ENCODE data around the gene TTC7B. TPM values are rescaled to one million over a fixed set of nuclear protein-coding genes. Genes with fewer than 3 reads are reported as not detected.

The TTC7B gene
- total and polyA plus RNA-seq, 2 donors (not counting 1 experiment from before 2014, with no cell fraction given) = 0.36 to 3.2 TPM

DNA sequence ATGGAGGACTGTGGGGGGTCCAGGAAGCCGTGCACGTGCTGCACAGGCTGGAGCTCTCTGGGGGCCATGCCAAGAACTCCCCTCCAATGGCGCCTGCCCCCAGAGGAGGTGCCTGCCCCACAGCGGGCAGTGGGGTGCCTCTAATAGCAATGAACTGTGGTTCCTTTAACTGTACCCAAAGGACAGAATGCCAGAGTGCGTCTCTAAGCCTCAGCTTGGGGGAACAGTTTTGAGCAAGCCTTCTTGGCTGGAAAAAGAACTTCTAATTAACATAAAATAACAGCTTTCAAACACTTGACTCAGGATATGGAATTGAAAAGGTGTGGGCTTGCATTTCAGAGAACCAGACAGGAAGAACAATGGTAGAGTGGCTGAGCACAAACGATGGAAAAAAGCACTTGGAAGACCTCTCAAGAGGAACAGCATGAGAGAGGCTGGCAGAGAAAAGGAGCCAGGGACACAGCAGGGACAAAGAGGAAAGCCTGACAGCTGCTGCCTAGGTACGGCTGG lies 195.6 kb downstream of the TTC7B start:
- no peaks in the 10 kb centered on the region for H3K79me2 ChIP-seq (ENCODE audit: control insufficient read depth, insufficient read depth, low read length)
- POLR2A ChIA-PET = no interaction called here
- CTCF ChIA-PET = no interaction called here
- no peak for TF ChIP-seq EZH2 (IDR thresholded peaks at IDR 0.05; ENCODE audit: borderline replicate concordance, insufficient read depth, low read depth, low read length, poor library complexity, severe bottlenecking)
- TF ChIP-seq CTCF (IDR thresholded peaks at IDR 0.05) = no peak
- no peaks in the 10 kb centered on the region for H3K27me3 ChIP-seq (replicated peaks in 1 of 4; ENCODE audit: control extremely low read depth in 1 of 4, control insufficient read depth in 3 of 4, insufficient read depth in 4 of 4, low read length in 3 of 4)
- no peak overlapping the region for H3K4me3 Mint-ChIP-seq
- DNase-seq = no peak
- no peaks in the 10 kb centered on the region for H3K36me3 ChIP-seq (replicated peaks in 1 of 2; ENCODE audit: control extremely low read depth in 1 of 2, control insufficient read depth in 1 of 2, extremely low read depth in 1 of 2, insufficient read depth in 2 of 2, low read length in 1 of 2)
- H3K9ac ChIP-seq (ENCODE audit: low read length) = no peak overlapping the region
- H3K4me1 Mint-ChIP-seq = no peaks in the 10 kb centered on the region
- no peaks in the 10 kb centered on the region for H4K20me1 ChIP-seq (ENCODE audit: control insufficient read depth, insufficient read depth, low read length, poor library complexity, severe bottlenecking)
- H3K27ac ChIP-seq (ENCODE audit: low read length in 2 of 2) = no peak overlapping the region
- ATAC-seq (ENCODE audit: low read depth) = no peak
- no peak overlapping the region for H3K27ac Mint-ChIP-seq
- H3K9me3 Mint-ChIP-seq (ENCODE audit: insufficient read depth) = no peaks in the 10 kb centered on the region
- H3K4me1 ChIP-seq (ENCODE audit: control insufficient read depth in 2 of 2, insufficient read depth in 2 of 2, low read length in 2 of 2) = no peaks in the 10 kb centered on the region
- H2AFZ ChIP-seq (ENCODE audit: insufficient read depth, low read depth, low read length, poor library complexity, severe bottlenecking) = no peak overlapping the region
- intact Hi-C loops (cut with micrococcal nuclease) = no loop called here
- no peak overlapping the region for H3K4me2 ChIP-seq (replicated peaks; ENCODE audit: low read depth, low read length, poor library complexity, severe bottlenecking)
- WGBS (ENCODE audit: insufficient coverage) = 78% methylated on average over 7 of the region's 7 CpGs
- H3K27me3 Mint-ChIP-seq = peaks cover 12% of the 10 kb centered on the region
- H3K4me3 ChIP-seq (ENCODE audit: control extremely low read depth in 1 of 5, extremely low read depth in 1 of 5, insufficient read depth in 1 of 5, low read depth in 2 of 5, low read length in 4 of 5) = no peak overlapping the region
- peaks cover 0 to 6% (median 0%) of the 10 kb centered on the region in 3 donors for H3K9me3 ChIP-seq (ENCODE audit: control extremely low read depth in 1 of 3, control insufficient read depth in 2 of 3, insufficient read depth in 1 of 3, low read length in 2 of 3)

DNA sequence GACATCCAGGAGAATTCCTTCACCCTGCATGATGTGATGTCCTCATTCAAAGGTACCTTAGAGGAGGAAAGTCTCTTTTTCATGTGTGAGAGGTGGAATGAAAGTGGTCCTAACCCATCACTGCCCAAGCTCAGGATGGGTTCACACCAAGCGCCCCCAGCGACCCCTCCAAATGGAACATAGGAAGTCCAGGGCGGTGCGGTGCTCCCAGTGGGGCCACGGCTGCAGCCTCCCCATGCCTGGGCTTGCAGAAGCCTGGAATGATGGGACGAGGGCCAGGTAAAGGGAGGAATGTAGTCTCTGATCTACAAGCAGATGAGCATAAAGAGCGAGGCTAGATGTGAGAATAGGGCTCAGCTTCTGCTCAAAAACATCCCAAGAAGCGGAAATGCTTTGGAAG lies 196.3 kb downstream of the TTC7B start:
- no peak overlapping the region for H3K4me3 ChIP-seq (ENCODE audit: control extremely low read depth in 1 of 5, extremely low read depth in 1 of 5, insufficient read depth in 1 of 5, low read depth in 2 of 5, low read length in 4 of 5)
- no peaks in the 10 kb centered on the region for H3K27me3 ChIP-seq (replicated peaks in 1 of 4; ENCODE audit: control extremely low read depth in 1 of 4, control insufficient read depth in 3 of 4, insufficient read depth in 4 of 4, low read length in 3 of 4)
- no peaks in the 10 kb centered on the region for H3K4me1 ChIP-seq (ENCODE audit: control insufficient read depth in 2 of 2, insufficient read depth in 2 of 2, low read length in 2 of 2)
- no peak overlapping the region for H3K4me2 ChIP-seq (replicated peaks; ENCODE audit: low read depth, low read length, poor library complexity, severe bottlenecking)
- no peak overlapping the region for H3K27ac ChIP-seq (ENCODE audit: low read length in 2 of 2)
- no peak overlapping the region for H2AFZ ChIP-seq (ENCODE audit: insufficient read depth, low read depth, low read length, poor library complexity, severe bottlenecking)
- Mint-ChIP-seq H3K9me3 (ENCODE audit: insufficient read depth) (no peaks in the 10 kb centered on the region), H3K27ac (no peak overlapping the region), H3K4me3 (no peak overlapping the region), H3K27me3 (peaks cover 12% of the 10 kb centered on the region), H3K4me1 (no peaks in the 10 kb centered on the region)
- no peaks in the 10 kb centered on the region for H3K79me2 ChIP-seq (ENCODE audit: control insufficient read depth, insufficient read depth, low read length)
- H3K36me3 ChIP-seq (replicated peaks in 1 of 2; ENCODE audit: control extremely low read depth in 1 of 2, control insufficient read depth in 1 of 2, extremely low read depth in 1 of 2, insufficient read depth in 2 of 2, low read length in 1 of 2) = no peaks in the 10 kb centered on the region
- POLR2A ChIA-PET = no interaction called here
- DNase-seq (no peak), ATAC-seq (ENCODE audit: low read depth) (no peak)
- TF ChIP-seq EZH2 (IDR thresholded peaks at IDR 0.05; ENCODE audit: borderline replicate concordance, insufficient read depth, low read depth, low read length, poor library complexity, severe bottlenecking) = no peak
- no peak for TF ChIP-seq CTCF (IDR thresholded peaks at IDR 0.05)
- CTCF ChIA-PET = no interaction called here
- intact Hi-C loops (cut with micrococcal nuclease) = no loop called here
- no peaks in the 10 kb centered on the region for H4K20me1 ChIP-seq (ENCODE audit: control insufficient read depth, insufficient read depth, low read length, poor library complexity, severe bottlenecking)
- H3K9me3 ChIP-seq (ENCODE audit: control extremely low read depth in 1 of 3, control insufficient read depth in 2 of 3, insufficient read depth in 1 of 3, low read length in 2 of 3) = peaks cover 0 to 6% (median 0%) of the 10 kb centered on the region in 3 donors
- 100% methylated on average over 8 of the region's 8 CpGs for WGBS (ENCODE audit: insufficient coverage)
- H3K9ac ChIP-seq (ENCODE audit: low read length) = no peak overlapping the region
